Glomerular visceral epithelial cell (primary cell): ENCODE measurements around the gene NRL.

Experiments used
- DNase-seq: peaks from one replicate; pipeline ENCODE4 v3.0.0-alpha.2; 2016; ENCODE audit errors: extremely low spot score

The NRL gene

GRCh38 chr14:24098927-24099813 lies 15.6 kb downstream of the NRL start:
- no peak for DNase-seq

DNA sequence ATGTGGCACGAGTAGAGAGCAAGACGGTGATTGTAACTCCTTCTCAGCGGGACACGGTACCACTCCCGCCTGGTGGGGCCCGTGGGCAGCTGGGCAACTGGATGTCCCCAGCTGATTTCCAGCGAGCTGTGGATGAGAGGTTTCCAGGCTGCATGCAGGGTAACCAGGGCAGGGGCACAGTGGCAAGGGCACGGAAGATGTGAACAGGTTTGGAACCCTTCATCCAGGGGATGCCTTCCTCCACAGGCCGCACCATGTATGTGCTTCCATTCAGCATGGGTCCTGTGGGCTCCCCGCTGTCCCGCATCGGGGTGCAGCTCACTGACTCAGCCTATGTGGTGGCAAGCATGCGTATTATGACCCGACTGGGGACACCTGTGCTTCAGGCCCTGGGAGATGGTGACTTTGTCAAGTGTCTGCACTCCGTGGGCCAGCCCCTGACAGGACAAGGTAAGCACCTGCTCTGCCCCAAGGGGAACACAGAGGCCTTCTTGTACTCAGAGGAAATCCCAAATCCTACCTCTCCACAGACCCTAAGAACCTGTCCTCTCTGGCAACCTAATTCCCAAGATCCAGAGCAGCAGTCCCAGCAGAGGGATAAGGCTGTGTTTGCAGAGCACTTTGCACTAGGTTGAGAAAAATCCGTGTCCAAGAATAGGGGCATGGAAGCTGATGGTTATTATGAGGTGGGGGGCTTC lies 16.4 kb downstream of the NRL start:
- DNase-seq: no peak

DNA sequence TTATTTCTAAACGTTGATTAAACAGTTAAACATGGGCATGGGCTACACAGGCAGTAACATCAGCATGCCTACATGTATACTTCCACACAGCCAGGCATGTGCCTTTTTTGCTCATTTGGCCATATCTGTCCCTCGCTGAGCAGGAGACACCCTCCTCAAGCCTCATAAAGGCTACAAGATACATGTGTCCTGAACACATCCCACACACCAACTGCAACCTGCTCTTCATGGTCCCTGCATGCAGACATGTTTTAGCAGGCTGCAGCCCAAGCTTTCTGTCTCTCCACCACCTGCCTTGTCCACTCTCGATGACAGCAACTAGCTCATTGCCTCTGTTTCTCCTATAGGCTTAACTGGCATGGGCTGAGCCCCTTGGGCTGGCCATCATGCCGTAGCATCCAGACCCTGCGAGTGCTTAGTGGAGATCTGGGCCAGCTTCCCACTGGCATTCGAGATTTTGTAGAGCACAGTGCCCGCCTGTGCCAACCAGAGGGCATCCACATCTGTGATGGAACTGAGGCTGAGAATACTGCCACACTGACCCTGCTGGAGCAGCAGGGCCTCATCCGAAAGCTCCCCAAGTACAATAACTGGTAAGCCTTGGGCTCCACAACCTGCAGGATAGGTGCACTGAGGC lies 18.1 kb downstream of the NRL start:
- no peak for DNase-seq

DNA sequence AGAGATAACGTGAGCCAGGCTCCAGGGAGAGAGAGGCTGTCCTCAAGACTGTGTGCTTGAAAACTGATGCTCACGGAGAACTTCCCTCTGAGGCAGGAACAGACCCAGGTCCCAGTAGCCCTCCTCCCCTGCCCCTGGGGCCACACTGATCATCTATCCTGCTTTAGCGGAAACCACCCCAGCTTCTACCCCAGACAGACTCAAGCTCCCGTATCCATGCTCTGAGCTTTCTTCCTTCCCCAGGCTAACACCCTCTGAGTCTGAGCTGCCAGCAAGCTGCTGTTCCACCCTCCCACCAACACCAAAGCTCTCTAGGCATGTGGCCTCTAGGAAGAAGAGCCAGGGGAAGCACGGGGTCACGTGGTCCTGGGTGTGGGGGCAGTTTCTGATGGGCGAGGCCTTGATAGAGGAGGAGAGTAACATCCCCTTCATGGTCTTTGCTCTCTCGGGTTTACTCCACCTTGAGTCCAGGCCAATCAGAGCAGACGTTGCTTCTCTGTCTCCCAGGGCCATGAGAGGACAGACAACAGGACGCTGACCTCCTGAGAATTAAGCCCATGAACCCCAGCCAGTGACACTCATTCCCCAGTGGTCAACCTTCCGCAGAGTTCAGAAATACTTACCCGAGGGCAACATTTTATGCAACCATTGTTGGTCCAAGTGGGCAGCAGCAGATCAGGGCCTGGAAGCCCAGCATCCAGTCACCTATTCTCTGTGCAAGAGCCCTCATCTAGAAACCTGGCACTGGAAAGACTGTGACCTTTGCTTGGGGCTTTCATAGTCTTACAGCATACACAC lies 19.3 kb downstream of the NRL start:
- DNase-seq: peak; percentile 80

DNA sequence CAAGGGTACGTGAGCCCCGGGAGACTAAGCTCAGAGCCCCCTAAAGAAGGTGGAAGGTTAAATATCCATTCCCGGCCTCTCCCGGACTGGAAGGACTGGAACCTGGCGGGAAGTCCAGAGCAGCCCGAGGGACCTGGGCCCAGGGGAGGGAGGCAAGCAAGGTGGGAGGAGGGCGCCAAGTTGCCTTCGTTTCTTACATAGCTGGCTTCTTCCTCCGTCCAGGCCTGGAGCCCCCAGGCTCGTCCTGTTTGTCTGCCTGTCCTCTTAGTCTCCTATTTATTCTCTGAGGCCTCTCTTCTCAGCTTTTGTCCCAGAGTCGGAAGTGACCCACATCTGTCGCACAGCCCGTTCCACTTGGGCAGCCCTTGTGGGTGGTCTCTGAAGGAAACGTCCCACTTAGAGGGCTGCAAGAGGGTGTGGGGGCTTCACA lies 19.9 kb downstream of the NRL start:
- no peak for DNase-seq

DNA sequence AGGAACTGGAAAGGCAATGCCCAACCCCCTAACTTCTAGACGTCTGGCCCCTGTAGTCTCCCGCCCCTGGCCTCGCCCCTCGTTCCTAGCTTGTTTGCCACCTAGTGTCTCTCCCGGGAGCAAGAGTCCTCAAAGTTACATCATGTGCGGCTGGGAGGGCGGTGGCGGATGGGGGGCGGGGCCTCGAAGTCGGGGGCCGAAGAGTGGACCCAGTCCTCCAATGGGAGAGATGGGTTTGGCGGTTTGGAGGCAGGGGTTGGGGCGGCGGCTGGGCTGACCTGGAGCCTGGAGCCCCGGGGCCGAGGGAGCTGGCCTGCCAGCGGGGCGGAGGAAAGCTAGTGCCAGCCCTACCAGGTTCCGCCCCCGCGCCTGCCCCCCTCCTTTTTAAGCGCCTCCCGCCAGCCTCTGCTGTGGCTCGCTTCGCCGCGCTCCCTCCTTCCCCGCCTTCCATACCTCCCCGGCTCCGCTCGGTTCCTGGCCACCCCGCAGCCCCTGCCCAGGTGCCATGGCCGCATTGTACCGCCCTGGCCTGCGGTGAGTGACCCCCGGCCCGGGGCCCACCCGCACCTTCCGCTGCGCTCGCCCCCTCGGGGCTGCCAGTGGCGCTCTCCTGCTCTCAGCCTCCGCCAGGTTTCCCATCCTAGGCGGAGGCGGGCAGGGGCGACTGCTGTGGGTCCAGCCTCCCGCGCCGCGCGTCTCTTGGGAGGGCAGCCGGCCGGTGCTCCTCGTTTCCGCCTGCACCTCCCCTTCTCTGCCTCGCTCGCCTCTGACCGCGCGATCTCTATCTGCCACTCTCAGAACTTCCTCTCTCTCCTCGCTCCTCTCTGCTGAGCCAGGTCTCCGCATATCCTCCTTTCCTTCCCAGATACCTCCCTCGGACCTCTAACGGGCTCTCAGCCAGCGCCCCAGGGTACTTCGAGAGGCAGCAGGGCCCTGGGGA lies 20.6 kb downstream of the NRL start, which contains the start of gene PCK2:
Gene PCK2, plus strand, starts transcription at position 411 of the 940 bp plus-strand sequence. Its CDS starts 95 bp downstream, at position 506.
- peak; percentile 95 for DNase-seq

GRCh38 chr14:24093207-24093900 lies 21.4 kb downstream of the NRL start:
- no peak for DNase-seq

DNA sequence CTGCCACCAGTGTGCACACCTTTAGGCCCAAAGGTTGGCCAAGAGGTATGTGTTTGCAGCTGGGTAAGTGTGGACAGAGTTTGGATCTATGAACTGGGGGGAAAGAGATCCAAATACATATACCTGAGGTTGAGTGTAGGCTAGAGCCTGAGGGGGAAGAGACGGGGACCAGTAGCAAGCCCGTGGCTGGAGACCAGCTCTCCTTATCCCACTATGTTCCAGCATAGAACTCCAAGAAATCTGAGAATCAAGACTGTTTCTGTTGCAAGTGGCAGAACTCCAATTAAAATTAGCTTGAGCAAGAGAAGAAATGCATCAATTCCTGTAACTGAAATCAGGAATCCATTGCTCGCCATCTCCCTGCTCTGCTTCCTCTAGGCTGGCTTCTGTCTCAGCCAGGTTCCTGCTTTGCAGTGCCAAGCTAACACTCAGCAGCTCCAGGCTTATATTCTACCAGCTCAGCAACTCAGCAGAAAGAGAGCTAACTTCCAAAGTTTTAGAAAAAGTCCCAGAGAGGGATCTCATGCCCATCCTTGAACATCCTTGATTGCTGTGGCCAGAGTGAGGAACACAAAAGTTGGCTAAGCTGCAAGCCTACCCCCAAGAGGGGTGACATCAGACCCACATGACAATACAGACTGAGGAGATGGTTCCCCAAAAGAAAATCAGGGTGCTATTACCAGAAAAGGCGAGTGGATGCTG lies 22.1 kb downstream of the NRL start:
- no peak for DNase-seq

GRCh38 chr14:24092110-24092504 lies 22.6 kb downstream of the NRL start:
- no peak for DNase-seq

GRCh38 chr14:24089890-24090289 lies 24.9 kb downstream of the NRL start:
- DNase-seq: no peak

DNA sequence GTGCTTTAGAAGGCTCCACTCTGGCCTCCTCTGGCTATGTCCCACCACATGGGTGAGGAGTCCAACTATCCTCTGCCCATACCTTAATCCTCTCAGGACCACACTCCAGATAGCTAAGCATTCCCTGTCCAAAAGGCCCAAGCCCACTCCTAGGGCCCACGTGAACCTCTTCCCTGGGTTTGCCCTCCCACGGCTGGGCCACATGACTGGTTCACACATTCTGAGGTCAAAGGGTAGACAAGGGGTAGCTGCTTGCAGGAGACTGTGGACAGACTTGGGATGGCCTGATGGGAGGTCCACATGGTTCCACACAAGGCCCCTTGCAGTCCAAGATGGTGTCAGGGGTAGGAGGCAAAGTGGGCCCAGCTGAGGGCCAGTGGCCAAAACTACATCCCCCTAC lies 26.7 kb downstream of the NRL start:
- no peak for DNase-seq

DNA sequence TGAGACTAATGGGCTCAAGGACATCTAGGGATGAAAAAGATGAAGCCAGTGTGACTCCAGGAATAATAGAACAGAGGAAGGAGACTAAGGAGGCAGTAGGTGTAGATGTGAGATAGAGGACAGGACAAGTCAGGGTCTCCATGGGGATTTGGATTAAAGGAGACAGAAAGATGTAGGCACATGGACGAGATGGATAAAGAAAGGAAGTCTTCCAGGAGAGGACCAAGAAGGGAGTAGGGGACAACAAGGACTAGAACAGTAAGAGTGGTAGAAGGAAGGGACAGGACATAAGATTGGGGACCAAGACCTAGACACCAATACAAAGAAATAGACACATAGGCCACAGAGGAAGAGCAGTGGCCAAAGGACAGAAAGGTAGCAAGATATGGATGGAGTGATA lies 27.7 kb downstream of the NRL start:
- no peak for DNase-seq

DNA sequence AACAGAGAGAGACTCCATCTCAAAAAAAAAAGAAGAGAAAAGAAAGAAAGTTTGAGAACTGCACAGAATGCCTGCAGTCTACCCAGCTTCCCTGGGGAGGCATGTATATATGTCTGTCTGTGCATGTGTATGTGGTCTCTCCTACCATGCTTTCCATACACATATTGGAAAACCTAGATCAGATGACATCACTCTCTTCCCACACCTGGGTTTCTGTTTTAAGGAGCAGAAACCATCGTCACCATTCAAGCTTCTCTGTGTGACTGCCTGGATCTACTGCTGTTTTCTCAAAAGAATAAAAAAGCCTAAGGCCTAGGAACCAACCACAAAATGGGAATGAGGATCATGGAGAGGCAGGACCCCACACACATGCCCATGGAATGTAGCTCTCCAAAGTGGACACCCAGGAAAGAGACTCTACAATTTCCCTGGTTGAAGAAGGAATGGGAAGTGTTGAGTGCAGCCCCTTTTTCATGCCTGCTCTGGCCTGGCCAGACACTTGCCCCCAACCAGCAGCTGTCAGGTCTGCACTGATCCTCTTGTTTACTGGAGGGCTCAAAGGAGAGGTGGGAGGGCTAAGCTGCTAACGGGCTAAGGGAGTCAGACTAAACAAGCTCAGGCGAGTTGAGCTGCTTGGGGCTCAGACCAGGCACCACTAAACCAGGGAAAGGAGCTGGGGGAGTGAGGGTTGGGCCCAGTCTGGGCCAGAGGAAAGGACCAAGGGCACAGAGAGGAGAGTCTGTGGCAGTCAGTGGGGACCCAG lies 28.4 kb downstream of the NRL start:
- DNase-seq: no peak

DNA sequence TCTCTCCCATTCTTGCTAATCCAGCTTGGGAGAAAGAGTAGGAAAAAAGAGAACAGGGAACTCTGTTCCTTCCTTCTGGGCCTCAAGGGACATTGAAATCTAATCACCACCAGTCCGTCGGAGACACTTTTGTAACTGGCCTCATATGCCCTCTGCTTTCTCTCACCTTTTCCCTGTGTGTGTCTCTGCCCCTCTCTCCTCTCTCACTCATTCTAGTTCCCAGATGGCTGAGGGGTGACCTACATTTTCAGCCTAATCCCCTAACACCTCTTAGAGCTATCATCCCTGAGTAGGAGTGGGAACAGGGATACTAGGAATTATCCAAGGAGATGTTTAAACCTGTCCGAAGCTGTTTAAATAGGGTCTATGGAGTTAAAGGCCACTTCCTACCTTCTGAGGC lies 29.5 kb downstream of the NRL start:
- no peak for DNase-seq

DNA sequence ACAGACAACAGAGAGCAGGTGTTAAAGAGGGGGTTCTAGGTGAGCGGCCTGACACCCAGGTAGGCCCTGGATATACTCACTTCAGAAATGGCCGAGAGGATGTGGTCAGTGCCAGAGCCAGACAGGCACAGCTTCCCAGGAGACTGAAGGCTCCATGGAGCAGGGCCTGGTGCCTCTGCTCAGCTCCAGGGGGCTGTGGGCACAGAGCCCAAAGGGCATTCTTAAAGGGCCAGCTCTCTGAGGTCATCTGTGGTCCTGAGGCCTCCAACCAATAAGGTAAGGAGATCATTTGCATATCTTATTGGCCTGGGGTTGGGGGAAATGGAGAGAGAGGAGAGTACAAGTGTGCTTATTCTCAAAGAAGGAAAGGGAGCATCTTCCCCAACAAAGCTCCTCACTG lies 30.3 kb downstream of the NRL start:
- peak; percentile 40 for DNase-seq

GRCh38 chr14:24083462-24083861 lies 31.3 kb downstream of the NRL start:
- DNase-seq: no peak

GRCh38 chr14:24082411-24083080 lies 32.2 kb downstream of the NRL start:
- no peak for DNase-seq

DNA sequence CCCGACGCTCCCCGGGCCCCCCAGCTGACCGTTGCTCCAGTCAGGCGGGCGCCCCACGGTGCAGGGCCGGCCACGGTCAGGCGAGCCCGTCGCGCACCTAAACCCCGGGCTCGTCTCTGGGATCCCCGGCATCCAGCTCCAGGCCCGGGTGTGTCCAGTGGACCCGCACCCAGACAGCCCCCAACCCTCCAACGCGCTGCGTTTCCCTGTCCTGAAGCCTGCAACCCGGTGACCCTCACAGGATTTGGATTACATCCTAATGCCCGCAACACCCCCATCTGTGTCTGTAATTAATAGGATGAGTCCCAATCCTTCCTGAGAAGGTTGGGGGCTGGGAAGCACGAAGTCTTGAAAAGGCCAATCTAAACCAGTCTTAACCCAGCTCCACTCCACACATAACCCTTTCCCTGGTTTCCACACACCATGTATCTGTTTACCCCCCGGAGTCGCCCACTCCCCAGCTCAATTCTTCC lies 33.0 kb downstream of the NRL start:
- DNase-seq: no peak
